B cell (primary cell): ENCODE measurements around the gene SELENOV. TPM values are rescaled to one million over a fixed set of nuclear protein-coding genes. Genes with fewer than 3 reads are reported as not detected.

ENCODE experiments used
- ATAC-seq: fragments of 200-7000 bp; cut with Tn5 transposase; one replicate; pipeline ENCODE4 v1.10.0; 2021; ENCODE audit warnings: low read depth, mild to moderate bottlenecking, moderate number of reproducible peaks, moderate library complexity
- CTCF ChIA-PET: fragments of 350-600 bp; sonication (Branson Sonifier 250); formaldehyde crosslinking; loops from one replicate; lab custom pipeline; 2021; ENCODE audit warnings: antibody characterized with exemption, inconsistent platforms; lab: Charles Lee
- POLR2A ChIA-PET: fragments of 350-600 bp; sonication (Branson Sonifier 250); formaldehyde crosslinking; loops from one replicate; lab custom pipeline; 2021; ENCODE audit warnings: antibody characterized with exemption; lab: Charles Lee
- DNase-seq: peaks from one replicate; pipeline ENCODE4 v3.0.0; 2013
- H2AFZ ChIP-seq: 2 replicates; pipeline ENCODE4 v1.6.1; 2012; ENCODE audit warnings: mild to moderate bottlenecking, low read depth, low read length; ENCODE audit not compliant: insufficient read depth, poor library complexity, severe bottlenecking
- H3K27ac ChIP-seq, 2 donors: 1 replicate in 1 of 2; 2 replicates in 1 of 2; pipeline ENCODE4 v1.5.1; 2012 to 2013; ENCODE audit warnings: low read length in 2 of 2, mild to moderate bottlenecking in 2 of 2, moderate library complexity in 1 of 2
- H3K27me3 ChIP-seq, 4 experiments: fragments of 200-600 bp in 1 of 4; sonication (generic) in 1 of 4; replicated peaks in 1 of 4; 1 replicate in 2 of 4; 2 replicates in 2 of 4; pipeline versions ENCODE4 v1.6.1 to v1.7.0; 2013 to 2016; ENCODE audit warnings: low read length in 3 of 4, mild to moderate bottlenecking in 2 of 4, mixed read lengths in 1 of 4, moderate library complexity in 1 of 4; ENCODE audit not compliant: insufficient read depth in 4 of 4, control insufficient read depth in 3 of 4; ENCODE audit errors: control extremely low read depth in 1 of 4
- H3K36me3 ChIP-seq, 2 experiments: replicated peaks in 1 of 2; 1 replicate in 1 of 2; 2 replicates in 1 of 2; pipeline versions ENCODE4 v1.6.1 to v1.7.1; 2013; ENCODE audit warnings: low read length in 1 of 2; ENCODE audit not compliant: insufficient read depth in 2 of 2, control insufficient read depth in 1 of 2; ENCODE audit errors: control extremely low read depth in 1 of 2, extremely low read depth in 1 of 2
- H3K4me1 ChIP-seq, 2 donors: fragments of 200-600 bp in 1 of 2; sonication (generic) in 1 of 2; 1 replicate in 1 of 2; 2 replicates in 1 of 2; pipeline versions ENCODE4 v1.5.1 to v1.6.1; 2013 to 2017; ENCODE audit warnings: low read length in 2 of 2; ENCODE audit not compliant: control insufficient read depth in 2 of 2, insufficient read depth in 2 of 2
- H3K4me2 ChIP-seq: replicated peaks from 2 replicates; pipeline ENCODE3; 2012; ENCODE audit warnings: mild to moderate bottlenecking, low read depth, low read length; ENCODE audit not compliant: poor library complexity, severe bottlenecking
- H3K4me3 ChIP-seq, 5 experiments: fragments of 200-600 bp in 1 of 5; sonication (generic) in 1 of 5; 1 replicate in 3 of 5; 2 replicates in 2 of 5; pipeline versions ENCODE4 v1.5.1 to v1.7.0; 2011 to 2016; ENCODE audit warnings: low read length in 4 of 5, mild to moderate bottlenecking in 4 of 5, low read depth in 2 of 5, control low read depth in 1 of 5, moderate library complexity in 1 of 5; ENCODE audit not compliant: insufficient read depth in 1 of 5; ENCODE audit errors: control extremely low read depth in 1 of 5, extremely low read depth in 1 of 5
- H3K79me2 ChIP-seq: fragments of 200-600 bp; sonication (generic); one replicate; pipeline ENCODE4 v1.6.0; 2016; ENCODE audit warnings: low read length; ENCODE audit not compliant: control insufficient read depth, insufficient read depth
- H3K9ac ChIP-seq: fragments of 200-600 bp; sonication (generic); 2 replicates; pipeline ENCODE4 v1.6.1; 2017; ENCODE audit warnings: mild to moderate bottlenecking, low read length, moderate library complexity
- H3K9me3 ChIP-seq, 3 donors: one replicate each; pipeline versions ENCODE4 v1.6.1 to v1.7.1; 2013; ENCODE audit warnings: low read length in 2 of 3; ENCODE audit not compliant: control insufficient read depth in 2 of 3, insufficient read depth in 1 of 3; ENCODE audit errors: control extremely low read depth in 1 of 3
- H4K20me1 ChIP-seq: 2 replicates; pipeline ENCODE4 v1.6.0; 2012; ENCODE audit warnings: mild to moderate bottlenecking, low read length; ENCODE audit not compliant: insufficient read depth, control insufficient read depth, poor library complexity, severe bottlenecking
- H3K27ac Mint-ChIP-seq: one replicate; pipeline ENCODE4 v1.8.0; 2021; ENCODE audit warnings: mixed read lengths
- H3K27me3 Mint-ChIP-seq: one replicate; pipeline ENCODE4 v1.8.0; 2021; ENCODE audit warnings: mixed read lengths
- H3K4me1 Mint-ChIP-seq: one replicate; pipeline ENCODE4 v1.8.0; 2021; ENCODE audit warnings: mixed read lengths
- H3K4me3 Mint-ChIP-seq: one replicate; pipeline ENCODE4 v1.8.0; 2021; ENCODE audit warnings: mixed read lengths
- H3K9me3 Mint-ChIP-seq: one replicate; pipeline ENCODE4 v1.8.0; 2022; ENCODE audit warnings: mixed read lengths; ENCODE audit not compliant: insufficient read depth
- CTCF ChIP-seq: fragments of 200-600 bp; IDR thresholded peaks from one replicate; pipeline ENCODE4 v1.8.0; 2022; ENCODE audit warnings: antibody characterized with exemption, mild to moderate bottlenecking
- EZH2 ChIP-seq: IDR thresholded peaks from 2 replicates; pipeline ENCODE4 v1.6.1; 2012; ENCODE audit warnings: borderline replicate concordance, low read depth, mild to moderate bottlenecking, moderate library complexity, low read length; ENCODE audit not compliant: insufficient read depth, poor library complexity, severe bottlenecking
- WGBS: methylation state at CpG from one replicate; pipeline ENCODE4 v1.1.5; 2013; ENCODE audit warnings: missing lambda C conversion rate; ENCODE audit not compliant: insufficient coverage; 5-methylcytosine and 5-hydroxymethylcytosine counted together
- intact Hi-C: fragments of 100-400 bp; cut with micrococcal nuclease; formaldehyde crosslinking; loops from one replicate; pipeline ENCODE4 v1.10.0; 2022
- polyA plus RNA-seq: library from polyadenylated mRNA; depleted of rRNA; stranded (reverse); fragments of >200 nt; gene quantifications from 2 replicates; pipeline ENCODE4 v1.2.3, GENCODE V29; 2012
- total RNA-seq, 2 donors: library from RNA; stranded (reverse); fragments of 120-200 nt in 1 of 2; gene quantifications; 1 replicate in 1 of 2; 2 replicates in 1 of 2; pipeline versions ENCODE4 v1.2.3 to v1.2.4, GENCODE V29; 2013 to 2022

SELENOV gene
- total and polyA plus RNA-seq, 2 donors (not counting 1 experiment from before 2014, with no cell fraction given) = not detected

DNA sequence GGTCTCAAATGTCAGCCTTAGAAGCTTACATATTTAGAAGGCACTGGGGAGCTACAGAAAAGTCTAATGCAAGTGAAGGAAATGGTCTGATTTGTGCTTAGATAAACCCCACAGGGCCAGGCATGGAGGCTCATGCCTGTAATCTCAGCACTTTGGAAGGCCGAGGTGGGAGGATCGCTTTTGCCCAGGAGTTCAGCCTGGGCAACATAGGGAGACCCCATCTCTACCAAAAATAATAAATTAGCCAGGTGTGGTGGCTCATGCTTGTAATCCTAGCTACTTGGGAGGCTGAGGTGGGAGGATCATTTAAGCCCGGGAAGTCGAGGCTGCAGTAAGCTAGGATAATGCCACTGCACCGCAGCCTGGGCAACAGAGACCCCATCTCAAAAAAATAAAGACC, 18.9 kb upstream of the SELENOV start:
- POLR2A ChIA-PET = no interaction called here
- Histone ChIP-seq H3K79me2 (no peaks in the 10 kb centered on the region), H3K4me3 (no peak overlapping the region), H4K20me1 (no peaks in the 10 kb centered on the region), H3K27ac (no peak overlapping the region), H3K4me2 (no peak overlapping the region), H3K36me3 (peaks cover 0 to 2% of the 10 kb centered on the region in 2 experiments), H3K9me3 (no peaks in the 10 kb centered on the region), H3K4me1 (peaks cover 24% of the 10 kb centered on the region in 2 donors), H3K27me3 (peaks cover 0 to 32% (median 16%) of the 10 kb centered on the region in 4 experiments), H3K9ac (no peak overlapping the region), H2AFZ (no peak overlapping the region)
- intact Hi-C loops = no loop called here
- DNase-seq (no peak), ATAC-seq (no peak)
- no peak for TF ChIP-seq CTCF
- TF ChIP-seq EZH2 = no peak
- Mint-ChIP-seq H3K9me3 (no peaks in the 10 kb centered on the region), H3K4me3 (no peak overlapping the region), H3K27ac (no peak overlapping the region), H3K27me3 (peaks cover 19% of the 10 kb centered on the region), H3K4me1 (peaks cover 20% of the 10 kb centered on the region)
- CTCF ChIA-PET = interaction anchor here (1.3 to 1.5 kb wide), 3 partner anchors 18 to 38 kb away, joined by 3 to 4 read pairs (median 4); no protein-coding TSS in a partner anchor
- WGBS = no CpG with 5 or more reads among the region's 5 CpGs

GRCh38 chr19:39497701-39497995, 17.3 kb upstream of the SELENOV start:
- peak overlapping the region; percentile 72 for H2AFZ ChIP-seq
- ChIA-PET CTCF (interaction anchor here (0.6 to 1.7 kb wide), 10 partner anchors 13 to 174 kb away, joined by 3 to 8 read pairs (median 4); partner anchors contain the start of genes EID2 and EID2B), POLR2A (interaction anchor here (0.7 to 1.2 kb wide), 2 partner anchors 100 to 336 kb away, joined by 3 to 5 read pairs; no protein-coding TSS in a partner anchor)
- H3K79me2 ChIP-seq = no peaks in the 10 kb centered on the region
- TF ChIP-seq EZH2 (no peak), CTCF (no peak)
- H4K20me1 ChIP-seq = no peaks in the 10 kb centered on the region
- no peak overlapping the region for H3K4me3 Mint-ChIP-seq
- peak overlapping the region; percentile 62 for H3K9ac ChIP-seq
- DNase-seq (no peak), ATAC-seq (no peak)
- no peaks in the 10 kb centered on the region for H3K9me3 Mint-ChIP-seq
- peaks cover 24% of the 10 kb centered on the region for H3K27me3 Mint-ChIP-seq
- H3K4me2 ChIP-seq = peak overlapping the region; percentile 96
- H3K4me3 ChIP-seq = peak overlapping the region in 3 of 5 experiments; percentile 38 to 52 (median 48)
- no peaks in the 10 kb centered on the region for H3K36me3 ChIP-seq
- H3K27me3 ChIP-seq = peaks cover 0 to 43% (median 20%) of the 10 kb centered on the region in 4 experiments
- intact Hi-C loops = no loop called here
- 1% methylated on average over 7 of the region's 7 CpGs for WGBS
- H3K27ac Mint-ChIP-seq = no peak overlapping the region
- peaks cover 0 to 5% (median 0%) of the 10 kb centered on the region in 3 donors for H3K9me3 ChIP-seq
- H3K4me1 Mint-ChIP-seq = peaks cover 20% of the 10 kb centered on the region
- H3K4me1 ChIP-seq = peaks cover 26% of the 10 kb centered on the region in 2 donors
- H3K27ac ChIP-seq = no peak overlapping the region
